Dendritic cell treated with granulocyte-macrophage colony-stimulating factor and Interleukin-4, amounts not matched to agents 40 ng/mL and 50 ng/mL, for 4 days (primary cell): ENCODE data around the gene CNOT8.

Experiments
- H3K27ac Mint-ChIP-seq: one replicate; pipeline ENCODE4 v1.8.0; 2022; ENCODE audit warnings: mild to moderate bottlenecking, mixed read lengths
- H3K27me3 Mint-ChIP-seq: one replicate; pipeline ENCODE4 v1.8.0; 2022; ENCODE audit warnings: mild to moderate bottlenecking, mixed read lengths
- H3K36me3 Mint-ChIP-seq: one replicate; pipeline ENCODE4 v1.8.0; 2022; ENCODE audit warnings: low read depth, mixed read lengths
- H3K4me1 Mint-ChIP-seq: one replicate; pipeline ENCODE4 v1.8.0; 2022; ENCODE audit warnings: low read depth, mixed read lengths
- H3K4me3 Mint-ChIP-seq: one replicate; pipeline ENCODE4 v1.8.0; 2022; ENCODE audit warnings: mild to moderate bottlenecking, moderate library complexity, mixed read lengths
- H3K9me3 Mint-ChIP-seq: one replicate; pipeline ENCODE4 v1.8.0; 2022; ENCODE audit warnings: mixed read lengths
- intact Hi-C: fragments of 100-400 bp; cut with micrococcal nuclease; formaldehyde crosslinking; loops from one replicate; pipeline ENCODE4 v1.15.0; 2022

Gene CNOT8

GRCh38 chr5:154842689-154843530 is 15.5 kb upstream of the CNOT8 start:
- H3K4me1 Mint-ChIP-seq = peaks cover 18% of the 10 kb centered on the region
- no peak overlapping the region for H3K4me3 Mint-ChIP-seq
- intact Hi-C loops = no loop called here
- no peak overlapping the region for H3K27ac Mint-ChIP-seq
- H3K9me3 Mint-ChIP-seq = no peaks in the 10 kb centered on the region
- H3K36me3 Mint-ChIP-seq = peaks cover 20% of the 10 kb centered on the region
- no peaks in the 10 kb centered on the region for H3K27me3 Mint-ChIP-seq

GRCh38 chr5:154844809-154845208 is 13.6 kb upstream of the CNOT8 start:
- H3K4me3 Mint-ChIP-seq = no peak overlapping the region
- H3K9me3 Mint-ChIP-seq = no peaks in the 10 kb centered on the region
- H3K27ac Mint-ChIP-seq = no peak overlapping the region
- peaks cover 6% of the 10 kb centered on the region for H3K36me3 Mint-ChIP-seq
- H3K4me1 Mint-ChIP-seq = peaks cover 29% of the 10 kb centered on the region
- no peaks in the 10 kb centered on the region for H3K27me3 Mint-ChIP-seq
- intact Hi-C loops = no loop called here

- no peaks in the 10 kb centered on the region for H3K27me3 Mint-ChIP-seq
- peaks cover 6% of the 10 kb centered on the region for H3K36me3 Mint-ChIP-seq
- H3K9me3 Mint-ChIP-seq = no peaks in the 10 kb centered on the region
- H3K27ac Mint-ChIP-seq = peak overlapping the region; percentile 34
- H3K4me3 Mint-ChIP-seq = no peak overlapping the region
- intact Hi-C loops = no loop called here
- peaks cover 27% of the 10 kb centered on the region for H3K4me1 Mint-ChIP-seq
Observed at GRCh38 chr5:154849264-154849785, 9.1 kb upstream of the CNOT8 start.

- Mint-ChIP-seq H3K9me3 (no peaks in the 10 kb centered on the region), H3K4me3 (peak overlapping the region; percentile 84), H3K4me1 (peaks cover 27% of the 10 kb centered on the region), H3K27ac (peak overlapping the region; percentile 80), H3K36me3 (peaks cover 6% of the 10 kb centered on the region), H3K27me3 (no peaks in the 10 kb centered on the region)
- intact Hi-C loops = no loop called here
Observed at GRCh38 chr5:154849791-154850201, 8.6 kb upstream of the CNOT8 start.

GRCh38 chr5:154850255-154851062 is 8.0 kb upstream of the CNOT8 start, which contains the start of gene FAXDC2:
Gene FAXDC2, minus strand, starts transcription at chr5:154850603. Its CDS starts 12,425 bp downstream, at chr5:154838178.
- H3K4me1 Mint-ChIP-seq = peaks cover 27% of the 10 kb centered on the region
- H3K4me3 Mint-ChIP-seq = peak within 1 kb of the TSS; percentile 84
- H3K36me3 Mint-ChIP-seq = peaks cover 3% of the 10 kb centered on the region
- peak within 1 kb of the TSS; percentile 80 for H3K27ac Mint-ChIP-seq
- H3K9me3 Mint-ChIP-seq = no peaks in the 10 kb centered on the region
- H3K27me3 Mint-ChIP-seq = no peaks in the 10 kb centered on the region
- intact Hi-C loops = no loop called here

GRCh38 chr5:154851351-154851750 is 7.1 kb upstream of the CNOT8 start:
- H3K27me3 Mint-ChIP-seq = no peaks in the 10 kb centered on the region
- H3K4me3 Mint-ChIP-seq = no peak overlapping the region
- intact Hi-C loops = no loop called here
- H3K4me1 Mint-ChIP-seq = peaks cover 27% of the 10 kb centered on the region
- peak overlapping the region; percentile 80 for H3K27ac Mint-ChIP-seq
- H3K36me3 Mint-ChIP-seq = no peaks in the 10 kb centered on the region
- H3K9me3 Mint-ChIP-seq = no peaks in the 10 kb centered on the region

GRCh38 chr5:154857530-154858296 is 714 bp upstream of the CNOT8 start:
- intact Hi-C loops = loop anchor here (1.0 to 5.0 kb wide), 4 partner anchors 35 to 175 kb away; partner anchors contain the start of genes GEMIN5 and LARP1
- no peaks in the 10 kb centered on the region for H3K27me3 Mint-ChIP-seq
- peak overlapping the region; percentile 99 for H3K4me3 Mint-ChIP-seq
- H3K27ac Mint-ChIP-seq = peak overlapping the region; percentile 98
- peaks cover 32% of the 10 kb centered on the region for H3K36me3 Mint-ChIP-seq
- no peaks in the 10 kb centered on the region for H3K9me3 Mint-ChIP-seq
- peaks cover 42% of the 10 kb centered on the region for H3K4me1 Mint-ChIP-seq

- H3K27me3 Mint-ChIP-seq = no peaks in the 10 kb centered on the region
- H3K9me3 Mint-ChIP-seq = no peaks in the 10 kb centered on the region
- peak overlapping the region; percentile 99 for H3K4me3 Mint-ChIP-seq
- peaks cover 47% of the 10 kb centered on the region for H3K36me3 Mint-ChIP-seq
- peak overlapping the region; percentile 98 for H3K27ac Mint-ChIP-seq
- intact Hi-C loops = loop anchor here (1.0 to 5.0 kb wide), 4 partner anchors 37 to 177 kb away; partner anchors contain the start of genes GEMIN5 and LARP1
- peaks cover 50% of the 10 kb centered on the region for H3K4me1 Mint-ChIP-seq
Observed at GRCh38 chr5:154858972-154859871, 795 bp downstream of the CNOT8 start.

- H3K27ac Mint-ChIP-seq = peak overlapping the region; percentile 98
- H3K4me3 Mint-ChIP-seq = peak overlapping the region; percentile 99
- peaks cover 56% of the 10 kb centered on the region for H3K36me3 Mint-ChIP-seq
- H3K4me1 Mint-ChIP-seq = peaks cover 50% of the 10 kb centered on the region
- intact Hi-C loops = no loop called here
- H3K9me3 Mint-ChIP-seq = no peaks in the 10 kb centered on the region
- H3K27me3 Mint-ChIP-seq = no peaks in the 10 kb centered on the region
Observed at GRCh38 chr5:154860123-154860522, 1.7 kb downstream of the CNOT8 start.

GRCh38 chr5:154860765-154861164 is 2.3 kb downstream of the CNOT8 start:
- intact Hi-C loops = no loop called here
- no peaks in the 10 kb centered on the region for H3K9me3 Mint-ChIP-seq
- H3K36me3 Mint-ChIP-seq = peaks cover 62% of the 10 kb centered on the region
- H3K4me1 Mint-ChIP-seq = peaks cover 50% of the 10 kb centered on the region
- no peaks in the 10 kb centered on the region for H3K27me3 Mint-ChIP-seq
- peak overlapping the region; percentile 98 for H3K27ac Mint-ChIP-seq
- peak overlapping the region; percentile 99 for H3K4me3 Mint-ChIP-seq

- Mint-ChIP-seq H3K27me3 (no peaks in the 10 kb centered on the region), H3K36me3 (peaks cover 74% of the 10 kb centered on the region), H3K9me3 (no peaks in the 10 kb centered on the region), H3K4me1 (peaks cover 46% of the 10 kb centered on the region), H3K27ac (peak overlapping the region; percentile 48), H3K4me3 (peak overlapping the region; percentile 62)
- intact Hi-C loops = no loop called here
Observed at GRCh38 chr5:154861946-154862345, 3.5 kb downstream of the CNOT8 start.

GRCh38 chr5:154862766-154863165 is 4.3 kb downstream of the CNOT8 start:
- H3K4me1 Mint-ChIP-seq = peaks cover 41% of the 10 kb centered on the region
- H3K36me3 Mint-ChIP-seq = peaks cover 82% of the 10 kb centered on the region
- H3K4me3 Mint-ChIP-seq = peak overlapping the region; percentile 13
- H3K9me3 Mint-ChIP-seq = no peaks in the 10 kb centered on the region
- intact Hi-C loops = no loop called here
- H3K27me3 Mint-ChIP-seq = no peaks in the 10 kb centered on the region
- H3K27ac Mint-ChIP-seq = peak overlapping the region; percentile 48
